Neural cell (in vitro differentiated cells): Measurements from ENCODE around the gene CITED1.

Experiments
- EP300 ChIP-seq: fragments of 450-650 bp; conservative IDR thresholded peaks from 2 replicates; pipeline ENCODE4 v1.6.1; 2014; ENCODE audit warnings: antibody characterized with exemption, mild to moderate bottlenecking, moderate library complexity; ENCODE audit not compliant: poor library complexity, severe bottlenecking
- POLR2AphosphoS5 ChIP-seq: IDR thresholded peaks from 2 replicates; pipeline ENCODE4 v1.6.1; 2012
- TAF1 ChIP-seq: IDR thresholded peaks from 2 replicates; pipeline ENCODE4 v1.6.1; 2012; ENCODE audit warnings: low read depth
- TF ChIP-seq, protein P1 (sequence below): fragments of 450-650 bp; IDR thresholded peaks from 2 replicates; pipeline ENCODE4 v1.5.1; 2014; ENCODE audit warnings: antibody characterized with exemption, mild to moderate bottlenecking, moderate library complexity; ENCODE audit not compliant: poor library complexity, severe bottlenecking

- TF ChIP-seq, protein P1, sequence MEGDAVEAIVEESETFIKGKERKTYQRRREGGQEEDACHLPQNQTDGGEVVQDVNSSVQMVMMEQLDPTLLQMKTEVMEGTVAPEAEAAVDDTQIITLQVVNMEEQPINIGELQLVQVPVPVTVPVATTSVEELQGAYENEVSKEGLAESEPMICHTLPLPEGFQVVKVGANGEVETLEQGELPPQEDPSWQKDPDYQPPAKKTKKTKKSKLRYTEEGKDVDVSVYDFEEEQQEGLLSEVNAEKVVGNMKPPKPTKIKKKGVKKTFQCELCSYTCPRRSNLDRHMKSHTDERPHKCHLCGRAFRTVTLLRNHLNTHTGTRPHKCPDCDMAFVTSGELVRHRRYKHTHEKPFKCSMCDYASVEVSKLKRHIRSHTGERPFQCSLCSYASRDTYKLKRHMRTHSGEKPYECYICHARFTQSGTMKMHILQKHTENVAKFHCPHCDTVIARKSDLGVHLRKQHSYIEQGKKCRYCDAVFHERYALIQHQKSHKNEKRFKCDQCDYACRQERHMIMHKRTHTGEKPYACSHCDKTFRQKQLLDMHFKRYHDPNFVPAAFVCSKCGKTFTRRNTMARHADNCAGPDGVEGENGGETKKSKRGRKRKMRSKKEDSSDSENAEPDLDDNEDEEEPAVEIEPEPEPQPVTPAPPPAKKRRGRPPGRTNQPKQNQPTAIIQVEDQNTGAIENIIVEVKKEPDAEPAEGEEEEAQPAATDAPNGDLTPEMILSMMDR = no peak
- TF ChIP-seq TAF1 = no peak
- no peak for TF ChIP-seq POLR2AphosphoS5
- no peak for TF ChIP-seq EP300
Measured at GRCh38 chrX:72265263-72265662, 40.5 kb downstream of the CITED1 start.
